HG03432 (cell line): ENCODE measurements around the gene DMD.

Experiments
- ATAC-seq: cut with Tn5 transposase; IDR thresholded peaks from one replicate; pipeline ENCODE4 v1.9.1; 2021; ENCODE audit warnings: mild to moderate bottlenecking, moderate library complexity; ENCODE audit not compliant: unreplicated experiment

DMD gene

GRCh38 chrX:31168551-31168950 is 2042.8 kb downstream of the DMD start:
- peak; percentile 99 for ATAC-seq

GRCh38 chrX:31166832-31167231 is 2044.5 kb downstream of the DMD start:
- ATAC-seq: no peak

GRCh38 chrX:31166416-31166815 is 2044.9 kb downstream of the DMD start:
- ATAC-seq: no peak

- no peak for ATAC-seq
Observed at GRCh38 chrX:31165241-31166035, 2045.9 kb downstream of the DMD start.

GRCh38 chrX:31154946-31155345 is 2056.4 kb downstream of the DMD start:
- ATAC-seq: no peak

GRCh38 chrX:31153475-31154047 is 2057.8 kb downstream of the DMD start:
- ATAC-seq: no peak

GRCh38 chrX:31147175-31147574 is 2064.2 kb downstream of the DMD start:
- ATAC-seq: no peak

- no peak for ATAC-seq
Observed at GRCh38 chrX:31139961-31140360, 2071.4 kb downstream of the DMD start.

- no peak for ATAC-seq
Observed at GRCh38 chrX:31138124-31138523, 2073.2 kb downstream of the DMD start.

- peak; percentile 95 for ATAC-seq
Observed at GRCh38 chrX:31136144-31136611, 2075.2 kb downstream of the DMD start.

- ATAC-seq: no peak
Observed at GRCh38 chrX:31132821-31133241, 2078.5 kb downstream of the DMD start.

GRCh38 chrX:31130457-31131220 is 2080.7 kb downstream of the DMD start:
- ATAC-seq: no peak

- no peak for ATAC-seq
Observed at GRCh38 chrX:31128855-31129254, 2082.5 kb downstream of the DMD start.

- no peak for ATAC-seq
Observed at GRCh38 chrX:31127716-31128115, 2083.6 kb downstream of the DMD start.

- ATAC-seq: no peak
Observed at GRCh38 chrX:31126205-31126604, 2085.1 kb downstream of the DMD start.

- ATAC-seq: no peak
Observed at GRCh38 chrX:31124536-31124935, 2086.8 kb downstream of the DMD start.

- no peak for ATAC-seq
Observed at GRCh38 chrX:31123335-31123734, 2088.0 kb downstream of the DMD start.

- ATAC-seq: no peak
Observed at GRCh38 chrX:31117266-31117665, 2094.1 kb downstream of the DMD start.

GRCh38 chrX:31115398-31115797 is 2096.0 kb downstream of the DMD start:
- no peak for ATAC-seq

GRCh38 chrX:31114858-31115257 is 2096.5 kb downstream of the DMD start:
- no peak for ATAC-seq

GRCh38 chrX:31112226-31112999 is 2098.9 kb downstream of the DMD start:
- no peak for ATAC-seq
